Liver (tissue), 9 donors: ENCODE data around the gene TLX3. TPM values are rescaled to one million over a fixed set of nuclear protein-coding genes. Genes with fewer than 3 reads are reported as not detected.

Source experiments
- DNase-seq: peaks from one replicate; pipeline ENCODE4 v3.0.0-alpha.2; 2017; ENCODE audit warnings: low spot score
- H3K27ac ChIP-seq, 2 donors: one replicate each; pipeline ENCODE4 v1.7.0; 2013; ENCODE audit warnings: inconsistent platforms in 2 of 2, low read length in 2 of 2, control low read depth in 1 of 2, low read depth in 1 of 2, mild to moderate bottlenecking in 1 of 2
- H3K27me3 ChIP-seq, 4 donors: one replicate each; pipeline versions ENCODE4 v1.6.1 to v1.7.0; 2013; ENCODE audit warnings: low read length in 3 of 4, inconsistent platforms in 1 of 4, mild to moderate bottlenecking in 1 of 4, moderate library complexity in 1 of 4; ENCODE audit not compliant: control insufficient read depth in 4 of 4, insufficient read depth in 4 of 4
- H3K36me3 ChIP-seq, 4 donors: one replicate each; pipeline versions ENCODE4 v1.6.1 to v1.7.0; 2013; ENCODE audit warnings: low read length in 3 of 4, mild to moderate bottlenecking in 3 of 4, low read depth in 1 of 4, moderate library complexity in 1 of 4; ENCODE audit not compliant: control insufficient read depth in 4 of 4, insufficient read depth in 3 of 4
- H3K4me1 ChIP-seq, 4 donors: one replicate each; pipeline versions ENCODE4 v1.6.1 to v1.7.0; 2013; ENCODE audit warnings: low read length in 3 of 4, mild to moderate bottlenecking in 3 of 4, moderate library complexity in 1 of 4; ENCODE audit not compliant: control insufficient read depth in 4 of 4, insufficient read depth in 4 of 4
- H3K4me3 ChIP-seq, 3 donors: one replicate each; pipeline versions ENCODE4 v1.6.1 to v1.7.0; 2013; ENCODE audit warnings: low read length in 3 of 3, control low read depth in 1 of 3, low read depth in 1 of 3, mild to moderate bottlenecking in 1 of 3
- H3K9ac ChIP-seq, 2 donors: one replicate each; pipeline ENCODE4 v1.7.0; 2013; ENCODE audit warnings: low read length in 2 of 2, mild to moderate bottlenecking in 2 of 2, moderate library complexity in 2 of 2, control low read depth in 1 of 2, low read depth in 1 of 2
- H3K9me3 ChIP-seq, 4 donors: one replicate each; pipeline versions ENCODE4 v1.6.1 to v1.7.0; 2013; ENCODE audit warnings: low read length in 3 of 4; ENCODE audit not compliant: control insufficient read depth in 4 of 4
- HNF4A ChIP-seq, 2 donors: conservative IDR thresholded peaks; 2 replicates each; pipeline ENCODE4 v1.6.1; 2016; ENCODE audit warnings: antibody characterized with exemption in 2 of 2, mild to moderate bottlenecking in 2 of 2
- HNF4G ChIP-seq: IDR thresholded peaks from 2 replicates; pipeline ENCODE4 v1.6.1; 2016; ENCODE audit warnings: antibody characterized with exemption
- NR2F2 ChIP-seq: IDR thresholded peaks from 2 replicates; pipeline ENCODE4 v1.6.1; 2016; ENCODE audit warnings: antibody characterized with exemption
- RAD21 ChIP-seq, 2 donors: IDR thresholded peaks; 2 replicates each; pipeline ENCODE4 v1.6.1; 2016; ENCODE audit warnings: antibody characterized with exemption in 2 of 2, mild to moderate bottlenecking in 2 of 2
- SP1 ChIP-seq: IDR thresholded peaks from 2 replicates; pipeline ENCODE4 v1.6.1; 2018; ENCODE audit warnings: antibody characterized with exemption, mild to moderate bottlenecking
- YY1 ChIP-seq: IDR thresholded peaks from 2 replicates; pipeline ENCODE4 v1.6.1; 2016; ENCODE audit warnings: antibody characterized with exemption, mild to moderate bottlenecking
- WGBS: extraction: QIAGEN DNeasy Blood & Tissue Kit; methylation state at CpG from one replicate; pipeline ENCODE4 v1.1.7; 2013; 5-methylcytosine and 5-hydroxymethylcytosine counted together
- polyA plus RNA-seq, 2 donors: library from polyadenylated mRNA; stranded (reverse) in 1 of 2; unstranded in 1 of 2; fragments of 200-250 nt in 1 of 2; fragments of >200 nt in 1 of 2; fragmentation: Nextera tagmentation in 1 of 2; extraction: Ambion mirVana in 1 of 2; gene quantifications; one replicate each; pipeline versions ENCODE4 v1.2.1 to v1.2.3, GENCODE V29; 2013 to 2015
- total RNA-seq, 2 donors: library from RNA; depleted of rRNA; stranded (reverse); fragments of >200 nt; gene quantifications; one replicate each; pipeline ENCODE4 v1.2.3, GENCODE V29; 2014
- TF ChIP-seq, protein P1 (sequence below): IDR thresholded peaks from 2 replicates; pipeline ENCODE4 v1.6.1; 2016; ENCODE audit warnings: antibody characterized with exemption, mild to moderate bottlenecking
- TF ChIP-seq, protein P2 (sequence below): IDR thresholded peaks from 2 replicates; pipeline ENCODE4 v1.6.1; 2016; ENCODE audit warnings: antibody characterized with exemption
- donor health status: healthy.
- donor health status: healthy.
- donor health status: healthy.
- donor health status: healthy.
- donor health status: healthy.

Gene TLX3
- total and polyA plus RNA-seq, 4 donors, result not detected

DNA sequence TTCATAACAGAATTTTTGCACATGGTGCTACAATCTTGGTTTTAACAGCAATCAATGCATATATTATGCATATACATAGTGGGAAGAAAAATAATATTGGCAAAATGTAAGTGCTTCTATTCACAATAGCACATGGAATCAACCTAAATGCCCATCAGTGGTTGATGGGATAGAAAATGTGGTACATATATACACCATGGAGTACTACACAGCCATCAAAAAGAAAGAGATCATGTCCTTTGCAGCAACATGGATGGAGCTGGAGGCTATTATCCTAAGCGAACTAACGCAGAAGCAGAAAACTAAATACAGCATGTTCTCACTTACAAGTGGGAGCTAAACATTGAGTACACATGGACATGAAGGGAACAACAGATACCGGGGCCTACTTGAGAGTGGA is 37.2 kb upstream of the TLX3 start:
- Histone ChIP-seq H3K4me1 (no peaks in the 10 kb centered on the region), H3K27ac (no peak overlapping the region), H3K4me3 (no peak overlapping the region), H3K36me3 (no peaks in the 10 kb centered on the region), H3K27me3 (no peaks in the 10 kb centered on the region), H3K9me3 (no peaks in the 10 kb centered on the region), H3K9ac (no peak overlapping the region)
- no peak for DNase-seq
- 97% methylated on average over 3 of the region's 3 CpGs for WGBS
- no peak for TF ChIP-seq HNF4A (conservative IDR thresholded peaks at IDR 0.05)
- TF ChIP-seq YY1, result no peak
- TF ChIP-seq, protein P1, sequence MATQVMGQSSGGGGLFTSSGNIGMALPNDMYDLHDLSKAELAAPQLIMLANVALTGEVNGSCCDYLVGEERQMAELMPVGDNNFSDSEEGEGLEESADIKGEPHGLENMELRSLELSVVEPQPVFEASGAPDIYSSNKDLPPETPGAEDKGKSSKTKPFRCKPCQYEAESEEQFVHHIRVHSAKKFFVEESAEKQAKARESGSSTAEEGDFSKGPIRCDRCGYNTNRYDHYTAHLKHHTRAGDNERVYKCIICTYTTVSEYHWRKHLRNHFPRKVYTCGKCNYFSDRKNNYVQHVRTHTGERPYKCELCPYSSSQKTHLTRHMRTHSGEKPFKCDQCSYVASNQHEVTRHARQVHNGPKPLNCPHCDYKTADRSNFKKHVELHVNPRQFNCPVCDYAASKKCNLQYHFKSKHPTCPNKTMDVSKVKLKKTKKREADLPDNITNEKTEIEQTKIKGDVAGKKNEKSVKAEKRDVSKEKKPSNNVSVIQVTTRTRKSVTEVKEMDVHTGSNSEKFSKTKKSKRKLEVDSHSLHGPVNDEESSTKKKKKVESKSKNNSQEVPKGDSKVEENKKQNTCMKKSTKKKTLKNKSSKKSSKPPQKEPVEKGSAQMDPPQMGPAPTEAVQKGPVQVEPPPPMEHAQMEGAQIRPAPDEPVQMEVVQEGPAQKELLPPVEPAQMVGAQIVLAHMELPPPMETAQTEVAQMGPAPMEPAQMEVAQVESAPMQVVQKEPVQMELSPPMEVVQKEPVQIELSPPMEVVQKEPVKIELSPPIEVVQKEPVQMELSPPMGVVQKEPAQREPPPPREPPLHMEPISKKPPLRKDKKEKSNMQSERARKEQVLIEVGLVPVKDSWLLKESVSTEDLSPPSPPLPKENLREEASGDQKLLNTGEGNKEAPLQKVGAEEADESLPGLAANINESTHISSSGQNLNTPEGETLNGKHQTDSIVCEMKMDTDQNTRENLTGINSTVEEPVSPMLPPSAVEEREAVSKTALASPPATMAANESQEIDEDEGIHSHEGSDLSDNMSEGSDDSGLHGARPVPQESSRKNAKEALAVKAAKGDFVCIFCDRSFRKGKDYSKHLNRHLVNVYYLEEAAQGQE, result no peak
- TF ChIP-seq NR2F2, result no peak
- no peak for TF ChIP-seq HNF4G
- TF ChIP-seq RAD21 (IDR thresholded peaks at IDR 0.05), result no peak

DNA sequence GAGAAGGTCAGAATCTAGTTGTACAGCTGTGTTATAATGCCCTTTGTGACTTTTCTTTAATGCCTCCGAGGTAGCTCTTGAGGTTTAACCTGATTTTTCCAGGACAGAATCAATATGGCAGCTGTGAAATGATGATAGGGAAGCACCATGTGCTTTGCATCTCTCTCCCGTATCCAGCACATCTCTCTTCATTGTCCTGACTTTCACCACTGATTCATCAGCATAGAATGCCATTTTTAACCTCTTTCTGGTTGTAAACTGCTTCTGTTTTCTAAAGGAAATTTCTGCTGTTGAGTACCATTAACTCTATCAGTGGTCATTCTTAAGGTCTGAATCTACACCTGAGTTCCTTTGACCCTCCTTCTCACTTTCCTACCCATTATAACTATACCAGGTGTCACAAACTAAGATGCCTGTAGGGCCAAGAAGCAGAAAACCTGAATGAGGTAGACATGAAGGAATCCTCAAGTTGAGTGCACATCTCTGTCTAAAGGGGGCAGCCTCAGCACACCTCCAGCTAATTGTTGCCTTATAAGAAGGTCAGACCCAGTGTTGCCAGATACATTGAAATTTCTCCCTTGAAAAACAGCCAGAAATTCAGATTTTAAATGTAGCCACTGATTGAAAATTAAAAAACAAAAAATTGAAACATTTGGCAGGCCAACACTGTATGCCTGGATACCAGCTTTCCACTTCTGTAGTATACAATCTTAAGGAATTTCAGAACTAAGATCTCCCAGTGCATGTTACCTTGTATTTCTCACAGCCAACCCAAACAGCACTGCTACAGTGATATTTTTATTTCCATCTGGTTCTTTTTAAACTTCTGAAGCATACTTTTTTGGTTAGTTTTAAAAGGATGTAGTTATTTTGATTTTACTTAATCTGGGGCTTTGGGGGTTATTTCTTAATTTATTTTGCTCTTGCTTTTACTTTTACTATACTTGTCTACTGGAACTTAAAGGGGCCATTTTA is 35.8 kb upstream of the TLX3 start:
- H3K36me3 ChIP-seq, result no peaks in the 10 kb centered on the region
- DNase-seq, result no peak
- no peak overlapping the region for H3K9ac ChIP-seq
- H3K4me1 ChIP-seq, result no peaks in the 10 kb centered on the region
- H3K27me3 ChIP-seq, result no peaks in the 10 kb centered on the region
- H3K27ac ChIP-seq, result no peak overlapping the region
- H3K9me3 ChIP-seq, result no peaks in the 10 kb centered on the region
- TF ChIP-seq RAD21 (IDR thresholded peaks at IDR 0.05) (peak in 1 of 2 donors; percentile 5), HNF4G (no peak)
- WGBS, result 88% methylated on average over 2 of the region's 2 CpGs
- H3K4me3 ChIP-seq, result no peak overlapping the region

DNA sequence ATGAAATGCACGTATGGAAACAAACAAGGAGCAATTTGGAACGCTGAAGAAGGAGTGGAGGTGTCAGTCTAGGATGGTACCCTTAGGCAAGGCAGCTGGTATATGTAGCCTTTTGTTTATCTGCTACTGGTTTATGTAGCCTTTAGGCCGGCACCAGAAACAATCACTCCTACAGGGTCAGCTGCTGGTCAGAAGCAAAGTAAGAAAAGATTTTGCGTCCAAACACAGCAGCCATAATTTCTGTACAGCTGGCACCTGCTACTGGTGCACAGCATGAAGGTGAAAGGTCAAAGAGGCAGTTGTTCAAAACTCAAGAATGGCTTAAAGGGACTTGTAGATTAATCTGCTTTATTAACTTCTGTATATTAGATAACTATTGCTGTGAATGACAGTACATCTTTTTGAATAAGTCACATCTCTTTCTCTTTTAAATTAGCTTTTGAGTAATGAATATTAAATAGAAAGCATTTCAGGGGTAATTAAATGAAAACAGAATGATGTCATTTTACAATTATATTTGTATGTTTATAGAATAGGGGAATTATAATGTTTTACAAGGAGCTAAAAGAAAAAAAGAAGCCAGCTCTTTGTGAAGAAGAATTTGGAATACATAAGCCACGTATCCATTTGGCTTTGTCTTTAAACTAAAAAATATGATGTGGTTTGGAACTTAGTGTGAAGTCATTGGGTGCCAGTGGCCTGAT is 33.1 kb upstream of the TLX3 start:
- TF ChIP-seq, protein P1, result no peak
- no peak for TF ChIP-seq NR2F2
- TF ChIP-seq SP1, result no peak
- TF ChIP-seq, protein P2, sequence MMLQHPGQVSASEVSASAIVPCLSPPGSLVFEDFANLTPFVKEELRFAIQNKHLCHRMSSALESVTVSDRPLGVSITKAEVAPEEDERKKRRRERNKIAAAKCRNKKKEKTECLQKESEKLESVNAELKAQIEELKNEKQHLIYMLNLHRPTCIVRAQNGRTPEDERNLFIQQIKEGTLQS, result no peak
- H3K9me3 ChIP-seq, result no peaks in the 10 kb centered on the region
- no peaks in the 10 kb centered on the region for H3K27me3 ChIP-seq
- no peaks in the 10 kb centered on the region for H3K36me3 ChIP-seq
- H3K4me1 ChIP-seq, result no peaks in the 10 kb centered on the region
- H3K4me3 ChIP-seq, result no peak overlapping the region
- H3K27ac ChIP-seq, result no peak overlapping the region
- no peak for DNase-seq
- WGBS, result 89% methylated on average over 5 of the region's 5 CpGs
- no peak overlapping the region for H3K9ac ChIP-seq
